GM21723 (cell line): ENCODE measurements around the gene KIN.
"Not testable (repeated sequence)": the region's sequence is repeated elsewhere in the genome, so short reads cannot be mapped to it uniquely, and the experiment has no call there.

Experiments
- ATAC-seq: cut with Tn5 transposase; IDR thresholded peaks from one replicate; pipeline ENCODE4 v1.9.1; 2021; ENCODE audit warnings: mild to moderate bottlenecking, moderate library complexity; ENCODE audit not compliant: unreplicated experiment

The KIN gene

GRCh38 chr10:7738536-7739407, 49.0 kb downstream of the KIN start:
- no peak for ATAC-seq

DNA sequence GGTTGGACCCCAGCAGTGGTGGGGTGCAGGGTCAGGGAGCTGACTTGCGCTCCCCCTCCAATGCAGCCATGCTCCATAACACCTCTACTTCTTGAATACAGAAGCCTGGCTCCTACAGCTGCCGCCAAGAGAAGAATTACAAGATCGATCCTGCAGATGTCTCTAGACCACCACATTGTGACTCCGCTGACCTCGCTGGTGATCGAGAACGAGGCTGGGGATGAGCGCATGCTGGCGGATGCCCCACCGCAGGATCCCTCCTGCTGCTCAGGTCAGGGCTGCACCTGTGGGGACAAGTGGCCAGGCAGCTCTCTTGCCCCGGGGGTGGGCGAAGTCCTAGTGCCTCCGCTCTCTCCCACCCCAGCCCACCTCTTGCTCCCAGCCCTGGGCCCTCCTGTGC, 53.0 kb downstream of the KIN start:
- ATAC-seq, result no peak

GRCh38 chr10:7722927-7723529, 64.8 kb downstream of the KIN start:
- no peak for ATAC-seq

DNA sequence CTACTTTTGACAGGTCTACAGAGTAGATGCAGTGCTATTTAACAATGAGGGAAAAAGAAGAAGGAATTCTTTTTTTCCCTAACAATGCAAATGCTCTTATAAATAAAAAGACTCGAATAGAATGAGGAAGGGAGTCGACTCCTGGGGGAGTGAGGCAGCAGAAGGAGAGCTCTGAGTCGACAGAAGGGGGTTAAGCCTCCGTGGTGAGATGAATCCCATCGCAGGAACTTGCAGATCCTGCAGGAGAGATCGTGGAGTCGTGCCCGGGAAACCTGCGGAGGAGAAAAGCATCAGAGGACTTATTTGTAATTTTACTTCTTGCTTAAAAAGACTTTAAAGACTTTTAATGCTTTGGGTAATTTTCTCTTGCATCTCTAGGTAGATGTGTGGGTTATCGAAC, 67.3 kb downstream of the KIN start:
- ATAC-seq, result no peak

GRCh38 chr10:7718685-7719084, 69.1 kb downstream of the KIN start:
- no peak for ATAC-seq

DNA sequence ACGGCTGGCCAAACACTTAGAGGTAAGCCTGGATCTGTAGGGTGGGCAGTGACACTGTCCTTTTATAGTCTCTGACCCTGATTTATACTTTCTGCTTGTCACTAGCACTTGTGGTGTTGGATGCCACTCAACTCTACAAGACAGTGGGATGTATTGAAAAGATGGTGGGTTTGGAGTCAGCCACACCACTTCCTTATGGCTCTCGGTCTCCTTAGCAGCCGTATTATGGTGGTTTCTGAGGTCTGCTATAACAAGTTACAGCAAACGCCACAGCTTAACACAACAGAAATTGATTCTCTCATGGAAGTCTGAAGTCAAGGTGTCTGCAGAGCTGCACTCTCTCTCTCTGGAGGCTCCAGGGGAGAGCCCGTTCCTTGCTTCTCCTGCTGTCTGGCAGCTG, 70.0 kb downstream of the KIN start:
- ATAC-seq, result no peak

DNA sequence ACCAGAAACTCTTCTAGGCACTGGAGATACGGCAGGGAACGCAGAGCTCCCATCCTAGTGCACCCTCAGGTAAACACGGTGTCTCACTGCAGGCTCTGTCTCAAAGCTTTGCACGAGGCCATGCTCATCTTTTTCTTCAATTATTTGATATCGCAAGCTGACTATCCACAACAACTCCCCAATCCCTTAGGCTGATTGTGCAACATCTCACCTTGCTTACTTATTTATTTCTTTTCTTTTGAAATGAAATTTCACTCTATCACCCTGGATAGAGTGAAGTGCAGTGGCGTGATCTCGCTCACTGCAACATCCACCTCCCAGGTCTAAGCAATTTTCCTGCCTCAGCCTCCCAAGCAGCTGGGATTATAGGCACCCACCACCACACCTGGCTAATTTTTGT, 72.3 kb downstream of the KIN start:
- ATAC-seq, result no peak

DNA sequence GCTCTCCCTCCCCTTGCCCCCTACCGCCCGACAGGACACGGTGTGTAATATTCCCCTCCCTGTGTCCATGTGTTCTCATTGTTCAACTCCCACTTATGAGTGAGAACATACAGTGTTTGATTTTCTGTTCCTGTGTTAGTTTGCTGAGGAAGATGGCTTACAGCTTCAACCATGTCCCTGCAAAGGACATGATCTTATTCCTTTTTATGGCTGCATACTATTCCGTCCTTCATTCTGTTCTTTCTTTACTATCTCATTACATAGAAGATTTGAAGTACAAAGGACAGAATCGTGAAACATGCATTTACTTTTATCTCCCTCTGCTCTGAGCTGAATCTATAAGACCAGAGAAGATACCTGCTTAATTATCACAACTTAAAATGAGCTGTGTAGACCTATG, 76.7 kb downstream of the KIN start:
- not testable (repeated sequence) for ATAC-seq

DNA sequence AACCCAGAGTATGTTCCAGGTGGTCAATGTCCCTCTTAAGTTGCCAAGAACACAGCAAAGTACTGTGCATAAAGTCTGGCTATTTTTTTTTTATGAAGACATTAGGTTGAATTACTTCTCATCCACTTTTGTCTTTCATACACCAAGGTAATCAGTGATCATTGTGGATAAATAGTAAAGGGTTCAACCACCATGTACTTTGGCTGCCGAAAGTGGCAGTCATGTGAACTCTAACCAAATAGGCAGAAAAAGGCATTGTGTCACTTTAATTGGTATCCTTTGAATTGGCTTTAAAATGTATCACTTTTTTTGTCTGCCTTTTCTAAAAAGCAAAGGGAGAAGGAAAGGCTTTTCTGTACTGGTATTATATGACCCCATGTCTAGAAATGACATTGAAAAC, 77.3 kb downstream of the KIN start:
- no peak for ATAC-seq

DNA sequence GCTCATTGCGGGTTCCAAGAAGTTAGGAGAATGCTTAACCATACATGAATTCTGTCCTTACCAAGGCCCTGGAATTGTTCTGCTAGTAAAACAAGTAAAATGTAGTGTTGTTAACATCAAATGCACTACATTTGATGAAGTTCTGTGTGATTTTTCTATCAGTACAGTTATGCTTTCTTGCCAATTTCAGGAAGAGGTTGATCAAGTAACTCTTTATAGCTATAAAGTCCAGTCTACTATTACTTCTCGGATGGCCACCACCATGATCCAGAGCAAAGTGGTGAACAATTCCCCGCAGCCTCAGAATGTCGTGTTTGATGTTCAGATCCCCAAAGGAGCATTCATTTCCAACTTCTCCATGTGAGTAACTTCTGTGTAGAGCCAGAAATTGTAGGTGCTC, 79.0 kb downstream of the KIN start:
- no peak for ATAC-seq

DNA sequence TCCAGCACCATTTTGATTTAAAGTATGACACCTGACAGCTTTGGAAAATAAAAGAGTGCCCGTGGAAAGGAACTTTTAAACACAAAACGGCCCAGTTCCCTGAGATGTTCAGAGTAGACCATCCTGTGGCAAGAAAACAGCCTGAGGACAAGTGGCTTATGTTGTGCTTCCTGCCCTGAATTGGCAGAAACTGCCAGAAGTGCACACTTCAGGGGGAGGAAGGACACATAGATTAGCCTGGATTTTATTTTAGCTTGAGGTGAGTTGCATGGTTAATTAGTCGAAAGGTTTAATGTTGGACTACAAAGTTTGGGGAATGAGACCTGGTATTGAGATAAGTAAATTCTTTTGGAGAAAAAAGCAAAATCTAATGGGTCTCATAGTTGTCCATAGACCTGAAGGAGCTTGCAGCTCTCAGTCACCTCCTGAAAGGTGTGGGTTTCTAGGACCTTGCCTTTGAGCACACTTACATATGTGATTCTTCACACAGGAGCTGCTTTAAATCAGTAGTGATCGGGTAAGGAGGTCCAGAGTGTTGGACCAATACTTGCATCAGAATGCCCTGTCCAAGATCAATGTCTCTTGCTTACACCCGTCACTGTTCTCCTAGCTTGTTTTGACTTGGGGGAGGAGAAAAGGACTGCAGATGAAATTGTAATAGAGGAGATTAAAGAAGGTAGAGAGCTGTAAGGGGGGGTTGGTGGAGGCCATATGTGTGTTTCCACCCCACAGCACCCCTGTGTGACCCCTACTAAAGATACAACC, 79.8 kb downstream of the KIN start:
- ATAC-seq, result no peak

DNA sequence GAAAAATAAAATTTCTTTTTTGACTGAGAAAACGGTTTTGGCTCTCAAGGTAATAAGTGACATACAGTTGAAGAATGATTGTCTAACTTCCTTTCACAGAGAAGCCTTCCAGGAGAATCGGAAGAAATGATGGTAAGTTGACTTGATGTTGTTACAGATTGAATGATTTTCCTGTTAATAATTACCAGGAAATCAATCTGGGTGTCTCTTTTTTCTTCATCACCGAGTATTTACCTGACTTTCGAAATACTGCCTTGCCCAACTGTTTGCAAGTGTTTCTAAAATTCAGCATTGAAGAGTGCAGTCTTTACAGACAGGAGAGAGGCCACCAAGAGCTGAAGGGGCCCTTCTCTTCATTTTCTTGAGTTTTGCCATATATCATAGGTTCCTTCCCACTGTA, 80.7 kb downstream of the KIN start:
- ATAC-seq, result no peak

GRCh38 chr10:7706534-7707073, 81.2 kb downstream of the KIN start:
- no peak for ATAC-seq

GRCh38 chr10:7705341-7705740, 82.5 kb downstream of the KIN start:
- ATAC-seq, result no peak

GRCh38 chr10:7704071-7705016, 83.4 kb downstream of the KIN start:
- no peak for ATAC-seq

GRCh38 chr10:7703140-7703539, 84.7 kb downstream of the KIN start, which contains the start of gene ITIH2:
ITIH2 (plus strand) TSS chr10:7703316; CDS start chr10:7703435, 119 bp downstream.
- no peak for ATAC-seq

- no peak for ATAC-seq
Observed at GRCh38 chr10:7702288-7702812, 85.4 kb downstream of the KIN start.

GRCh38 chr10:7701158-7701742, 86.5 kb downstream of the KIN start:
- no peak for ATAC-seq
